ENCODE results near the gene DNAJC25.

- TF ChIP-seq, protein P1, sequence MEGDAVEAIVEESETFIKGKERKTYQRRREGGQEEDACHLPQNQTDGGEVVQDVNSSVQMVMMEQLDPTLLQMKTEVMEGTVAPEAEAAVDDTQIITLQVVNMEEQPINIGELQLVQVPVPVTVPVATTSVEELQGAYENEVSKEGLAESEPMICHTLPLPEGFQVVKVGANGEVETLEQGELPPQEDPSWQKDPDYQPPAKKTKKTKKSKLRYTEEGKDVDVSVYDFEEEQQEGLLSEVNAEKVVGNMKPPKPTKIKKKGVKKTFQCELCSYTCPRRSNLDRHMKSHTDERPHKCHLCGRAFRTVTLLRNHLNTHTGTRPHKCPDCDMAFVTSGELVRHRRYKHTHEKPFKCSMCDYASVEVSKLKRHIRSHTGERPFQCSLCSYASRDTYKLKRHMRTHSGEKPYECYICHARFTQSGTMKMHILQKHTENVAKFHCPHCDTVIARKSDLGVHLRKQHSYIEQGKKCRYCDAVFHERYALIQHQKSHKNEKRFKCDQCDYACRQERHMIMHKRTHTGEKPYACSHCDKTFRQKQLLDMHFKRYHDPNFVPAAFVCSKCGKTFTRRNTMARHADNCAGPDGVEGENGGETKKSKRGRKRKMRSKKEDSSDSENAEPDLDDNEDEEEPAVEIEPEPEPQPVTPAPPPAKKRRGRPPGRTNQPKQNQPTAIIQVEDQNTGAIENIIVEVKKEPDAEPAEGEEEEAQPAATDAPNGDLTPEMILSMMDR (IDR thresholded peaks at IDR 0.05; ENCODE audit: poor library complexity, severe bottlenecking) = no peak
- TF ChIP-seq EZH2 (IDR thresholded peaks at IDR 0.05; ENCODE audit: borderline replicate concordance, insufficient read depth, low read length, poor library complexity, severe bottlenecking) (no peak), REST (IDR thresholded peaks at IDR 0.05; ENCODE audit: borderline replicate concordance) (no peak), EP300 (conservative IDR thresholded peaks at IDR 0.05; ENCODE audit: poor library complexity, severe bottlenecking) (no peak), MXI1 (conservative IDR thresholded peaks at IDR 0.05; ENCODE audit: poor library complexity, severe bottlenecking) (no peak), POLR2AphosphoS5 (IDR thresholded peaks at IDR 0.05) (no peak), SMC3 (conservative IDR thresholded peaks at IDR 0.05; ENCODE audit: poor library complexity) (no peak)
Observed at GRCh38 chr9:111646417-111646816, 15.3 kb downstream of the DNAJC25 start.
